ENCODE data around the gene TESK2.
"Not testable (repeated sequence)": the region's sequence is repeated elsewhere in the genome, so short reads cannot be mapped to it uniquely, and the experiment has no call there.

Gene TESK2

DNA sequence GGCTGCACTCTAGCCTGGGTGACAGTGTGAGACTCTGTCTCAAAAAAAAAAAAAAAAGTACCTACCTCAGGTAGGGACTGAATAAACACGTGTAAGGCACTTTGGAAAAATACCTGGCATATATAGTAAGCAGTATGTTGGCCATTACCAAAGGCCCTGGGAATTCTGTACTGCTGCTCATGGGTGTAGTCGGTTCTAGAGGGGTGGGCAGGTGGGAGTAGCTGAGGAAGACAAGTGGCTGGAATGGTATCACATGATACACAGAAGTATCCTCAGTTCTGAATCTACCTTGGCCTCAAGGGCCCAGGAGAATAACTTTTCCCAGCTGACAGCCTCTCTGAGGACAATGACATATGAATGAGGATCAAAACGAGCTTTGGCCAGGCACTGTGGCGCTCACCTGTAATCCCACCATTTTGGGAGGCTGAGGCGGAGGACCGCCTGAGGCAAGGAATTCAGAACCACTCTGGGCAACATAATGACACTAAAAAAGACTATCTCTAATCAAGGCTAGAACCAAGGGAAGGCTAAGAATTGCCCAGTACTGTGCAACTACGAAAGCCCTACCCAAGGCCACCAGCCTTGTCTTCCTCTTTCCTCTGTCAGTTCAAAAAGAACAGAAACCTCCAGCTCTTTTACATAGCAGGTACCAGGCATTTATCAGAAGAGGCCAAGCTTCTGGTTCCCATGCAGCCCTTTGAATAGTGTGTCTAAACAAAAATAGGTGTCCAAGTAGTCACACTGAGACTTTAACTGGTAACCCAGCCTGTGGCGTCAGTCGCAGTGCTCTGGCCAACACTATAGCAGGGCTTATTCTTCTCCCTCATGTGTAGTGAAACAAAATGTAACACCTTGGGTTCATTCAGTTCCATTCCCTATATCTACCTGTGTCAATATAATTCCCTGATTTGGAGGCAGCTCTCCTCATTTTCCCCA, 19.3 kb upstream of the TESK2 start:
- DNase-seq: no peak

DNA sequence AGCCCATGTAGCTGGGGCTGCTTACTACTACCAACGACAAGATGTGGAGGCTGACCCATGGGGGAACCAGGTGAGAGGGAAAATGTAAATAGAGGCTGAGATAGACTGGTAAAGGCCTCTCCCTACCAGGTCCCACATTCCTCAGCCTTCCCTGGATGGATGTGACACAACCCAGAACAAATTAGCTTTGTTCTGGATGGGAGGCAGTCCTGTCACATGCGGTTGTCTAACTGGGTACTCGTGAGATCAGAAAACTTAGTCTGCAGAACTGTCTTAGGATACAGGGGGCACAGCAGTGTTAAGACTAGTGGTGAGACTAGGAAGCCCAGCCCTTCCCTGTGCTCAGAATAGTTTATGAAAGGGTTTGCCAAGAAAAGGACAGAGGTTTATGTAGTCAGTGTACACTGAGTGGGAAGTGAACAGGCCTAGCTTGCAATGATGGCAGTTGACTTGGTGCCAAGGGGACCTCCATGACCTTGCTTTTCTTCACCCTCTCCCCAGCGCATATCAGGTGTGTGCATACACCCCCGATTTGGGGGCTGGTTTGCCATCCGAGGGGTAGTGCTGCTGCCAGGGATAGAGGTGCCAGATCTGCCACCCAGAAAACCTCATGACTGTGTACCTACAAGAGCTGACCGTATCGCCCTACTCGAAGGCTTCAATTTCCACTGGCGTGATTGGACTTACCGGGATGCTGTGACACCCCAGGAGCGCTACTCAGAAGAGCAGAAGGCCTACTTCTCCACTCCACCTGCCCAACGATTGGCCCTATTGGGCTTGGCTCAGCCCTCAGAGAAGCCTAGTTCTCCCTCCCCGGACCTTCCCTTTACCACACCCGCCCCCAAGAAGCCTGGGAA, 17.6 kb upstream of the TESK2 start:
- no peak for DNase-seq

DNA sequence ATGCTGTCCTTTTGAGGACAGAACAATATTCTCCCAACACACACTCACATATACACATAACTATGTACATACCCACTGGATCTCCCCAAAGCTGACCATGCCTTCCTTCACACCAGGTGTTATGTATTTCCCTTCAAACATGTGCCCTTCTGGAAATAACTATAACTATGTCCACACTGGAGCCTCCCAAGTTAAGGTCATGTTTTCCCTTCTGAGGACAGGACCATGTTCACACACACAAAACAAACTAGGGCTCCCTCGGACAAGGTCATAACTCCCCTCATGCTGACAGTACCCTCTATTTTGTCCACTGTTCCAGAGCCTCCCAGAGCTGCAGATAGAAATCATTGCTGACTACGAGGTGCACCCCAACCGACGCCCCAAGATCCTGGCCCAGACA, 16.9 kb upstream of the TESK2 start:
- DNase-seq: no peak

DNA sequence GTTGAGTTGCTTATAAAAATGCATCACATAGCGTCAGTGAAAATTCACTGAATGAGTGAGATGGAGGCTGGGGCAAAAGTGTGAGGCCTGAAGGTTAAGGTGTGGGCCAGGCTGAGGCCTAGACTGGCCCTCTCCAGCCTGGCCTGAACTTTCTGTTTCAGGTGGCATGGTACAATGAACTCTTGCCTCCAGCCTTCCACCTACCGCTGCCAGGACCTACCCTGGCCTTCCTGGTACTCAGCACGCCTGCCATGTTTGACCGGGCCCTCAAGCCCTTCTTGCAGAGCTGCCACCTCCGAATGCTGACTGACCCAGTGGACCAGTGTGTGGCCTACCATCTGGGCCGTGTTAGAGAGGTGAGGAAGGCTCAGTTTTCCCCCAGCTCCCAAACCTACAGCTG, 16.2 kb upstream of the TESK2 start:
- DNase-seq: no peak

DNA sequence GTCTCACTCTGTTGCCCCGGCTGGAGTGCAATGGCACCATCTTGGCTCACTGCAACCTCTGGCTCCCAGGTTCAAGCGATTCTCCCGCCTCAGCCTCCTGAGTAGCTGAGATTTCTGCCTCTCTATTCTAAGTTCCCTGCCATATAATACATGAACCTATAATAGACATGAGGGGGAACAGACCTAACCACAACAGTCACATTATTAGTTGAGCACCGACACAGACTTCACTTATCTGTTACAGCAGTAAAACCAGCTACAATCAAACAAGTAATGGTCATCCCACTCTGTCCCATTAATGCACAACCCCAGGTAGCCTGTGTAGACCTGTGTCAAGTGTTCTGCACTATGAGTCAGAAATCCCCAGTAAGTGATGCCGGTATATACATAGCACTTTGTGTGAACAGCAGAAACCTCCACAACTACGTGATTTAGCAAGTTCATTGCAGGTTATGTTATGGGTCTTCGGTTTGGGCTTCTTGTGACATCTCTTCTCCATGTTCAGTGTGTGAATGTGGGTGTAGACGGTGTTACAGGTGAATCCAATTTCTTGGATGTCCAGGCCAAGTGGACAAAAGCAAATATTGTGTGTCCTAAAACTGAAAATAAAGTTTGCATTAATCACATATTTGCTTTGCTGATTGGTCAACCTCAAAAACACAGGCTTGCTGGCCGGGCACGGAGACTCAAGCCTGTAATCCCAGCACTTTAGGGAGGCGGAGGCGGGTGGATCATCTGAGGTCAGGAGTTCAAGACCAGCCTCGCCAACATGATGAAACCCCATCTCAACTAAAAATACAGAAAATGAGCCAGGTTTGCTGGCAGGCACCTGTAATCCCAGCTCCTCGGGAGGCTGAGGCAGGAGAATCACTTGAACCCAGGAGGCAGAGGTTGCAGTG, 12.7 kb upstream of the TESK2 start:
- no peak for DNase-seq

DNA sequence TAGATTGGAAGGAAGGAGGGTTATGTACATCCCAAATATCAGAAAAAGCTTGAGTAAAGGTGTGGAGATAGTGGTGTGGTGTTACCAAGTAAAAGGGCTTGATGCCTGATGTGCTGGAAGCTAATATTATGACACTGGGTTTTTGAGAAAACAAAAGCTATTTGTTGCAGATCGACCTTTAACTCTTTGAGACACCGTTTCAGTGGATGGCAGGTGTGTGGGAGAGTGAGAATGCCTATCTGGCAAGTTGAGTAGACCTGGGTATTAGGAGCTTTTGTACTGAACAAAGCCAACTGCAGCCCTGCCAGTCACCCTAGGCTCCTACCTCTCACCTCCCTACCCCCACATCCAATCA, 10.5 kb upstream of the TESK2 start:
- DNase-seq: no peak

DNA sequence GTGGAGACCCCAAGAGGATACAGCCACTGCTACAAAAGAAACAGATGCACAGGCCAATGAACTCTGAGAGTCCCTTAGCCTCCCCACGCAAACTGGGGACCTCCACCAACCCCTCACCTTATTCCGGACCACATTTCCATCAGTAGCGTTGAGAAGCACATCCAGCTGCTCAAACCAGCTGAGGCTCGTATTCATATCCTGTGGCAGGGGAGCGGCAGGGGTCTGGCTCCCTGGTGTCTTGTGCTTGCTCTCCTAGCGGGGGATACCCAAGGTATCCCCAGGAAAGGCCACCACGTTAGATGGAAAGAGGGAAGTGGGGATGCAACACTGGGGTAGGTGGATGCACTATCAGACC, 8.4 kb upstream of the TESK2 start:
- no peak for DNase-seq

DNA sequence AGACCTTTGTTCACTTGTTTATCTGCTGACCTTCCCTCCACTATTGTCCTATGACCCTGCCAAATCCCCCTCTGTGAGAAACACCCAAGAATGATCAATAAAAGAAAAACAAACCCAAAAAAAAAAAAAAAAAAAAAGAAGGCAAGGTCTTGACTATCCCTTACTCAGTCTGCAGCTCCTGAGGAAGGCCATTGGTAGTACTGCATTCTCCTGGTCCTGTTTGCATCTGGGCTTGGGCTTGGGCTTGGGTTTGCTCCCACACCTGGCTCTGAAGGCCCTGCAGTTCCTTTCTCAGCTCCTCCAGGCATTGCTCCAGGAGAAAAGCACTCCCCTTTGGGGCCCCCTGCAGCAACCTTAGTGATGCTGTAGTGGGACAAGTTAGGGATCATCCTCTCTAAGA, 7.3 kb upstream of the TESK2 start:
- DNase-seq: no peak

DNA sequence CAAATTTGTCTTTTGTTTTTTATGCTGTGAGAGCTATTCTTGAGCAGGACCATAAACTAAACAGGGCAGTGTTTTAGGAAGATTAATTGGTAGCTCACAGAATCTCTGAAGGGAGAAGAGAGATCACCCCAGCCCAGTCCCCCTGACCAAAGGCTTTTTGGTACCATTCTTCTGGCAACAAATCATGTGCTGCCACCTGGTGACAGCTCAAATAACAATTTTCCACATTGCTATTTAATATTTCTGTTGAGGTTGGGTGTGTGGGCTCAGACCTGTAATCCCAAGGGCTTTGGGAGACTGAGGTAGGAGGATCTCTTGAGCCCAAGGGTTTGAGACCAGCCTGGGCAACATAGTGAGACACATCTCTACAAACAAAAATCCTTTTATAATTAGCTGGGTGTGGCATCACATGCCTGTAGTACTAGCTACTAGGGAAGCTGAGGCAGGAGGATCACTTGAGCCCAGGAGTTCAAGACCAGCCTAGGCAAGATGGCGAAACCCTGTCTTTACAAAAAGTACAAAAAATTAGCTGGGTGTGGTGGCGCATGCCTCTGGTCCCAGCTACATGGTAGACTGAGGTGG, 2.2 kb upstream of the TESK2 start:
- DNase-seq: peak; percentile 44

DNA sequence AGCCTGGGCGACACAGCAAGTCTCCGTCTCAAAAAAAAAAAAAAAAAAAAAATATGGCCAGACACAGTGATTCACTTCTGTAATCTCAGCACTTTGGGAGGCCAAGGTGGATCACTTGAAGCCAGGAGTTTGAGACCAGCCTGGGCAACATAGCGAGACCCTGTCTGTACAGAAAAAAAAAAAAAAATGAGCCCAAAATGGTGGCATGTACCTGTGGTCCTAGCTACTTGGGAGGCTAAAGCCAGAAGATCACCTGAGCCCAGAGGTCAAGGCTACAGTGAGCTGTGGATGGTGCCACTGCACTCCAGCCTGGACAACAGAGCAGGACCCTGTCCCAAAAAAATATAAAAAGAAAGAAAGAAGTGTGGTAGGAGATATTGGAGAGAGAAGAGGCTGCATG, 1.7 kb upstream of the TESK2 start:
- DNase-seq: no peak

DNA sequence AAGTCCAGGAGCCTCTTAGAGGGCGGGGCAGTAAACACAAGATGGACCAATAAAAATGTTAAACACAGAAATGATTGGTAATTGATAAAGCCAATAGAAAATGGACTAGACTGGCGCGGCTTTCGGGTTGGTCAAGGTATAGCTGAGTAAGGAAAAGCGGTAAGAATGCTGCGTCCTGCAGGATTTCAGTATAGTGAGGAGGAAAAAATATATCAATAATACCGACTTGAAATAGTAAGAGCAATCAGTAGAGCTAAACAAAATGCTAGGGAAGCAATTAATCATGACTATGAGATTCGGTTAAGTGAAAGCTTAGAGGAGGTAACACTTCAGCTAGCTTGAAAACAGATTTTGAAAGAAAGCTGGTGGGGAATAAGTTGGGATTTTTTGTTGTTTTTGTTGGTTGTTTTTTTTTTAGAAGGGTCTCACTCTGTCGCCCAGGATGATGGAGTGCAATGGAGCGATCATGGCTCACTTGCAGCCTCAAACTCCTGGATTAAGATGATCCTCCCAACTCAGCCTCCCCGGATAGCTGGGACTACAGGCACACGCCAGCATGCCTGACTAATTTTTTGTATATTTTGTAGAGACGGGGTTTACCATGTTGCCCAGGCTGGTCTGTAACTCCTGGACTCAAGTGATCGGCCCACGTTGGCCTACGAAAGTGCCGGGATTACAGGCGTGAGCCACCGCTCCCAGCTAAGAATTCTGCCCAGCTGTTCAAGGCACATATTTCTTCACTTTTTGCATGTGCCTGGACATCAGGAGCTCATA, 711 bp upstream of the TESK2 start:
- DNase-seq: no peak

DNA sequence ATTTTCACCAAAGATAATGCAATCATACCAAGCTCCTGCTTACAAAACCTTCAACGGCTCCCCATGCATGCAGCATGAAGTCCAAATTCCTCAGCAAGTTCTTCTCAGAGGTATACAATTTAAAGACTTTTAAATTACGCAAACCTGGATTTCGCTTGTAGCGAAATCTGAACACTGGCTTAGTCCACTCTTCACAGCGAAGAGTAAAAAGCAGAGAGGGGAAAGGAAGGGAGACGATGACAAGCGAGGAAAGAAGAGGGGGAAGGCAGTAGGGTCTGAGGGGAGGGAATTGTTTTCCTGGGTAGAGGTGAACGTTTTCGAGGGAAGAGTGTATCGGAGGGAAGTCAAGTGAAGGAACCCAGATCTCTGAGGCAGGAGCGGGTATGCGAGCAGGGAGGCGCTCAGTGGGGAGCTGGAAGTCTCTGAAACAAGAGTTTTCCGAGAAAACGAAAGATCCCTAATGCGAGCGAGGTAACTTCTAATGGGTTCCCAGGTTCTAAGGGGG, 790 bp downstream of the TESK2 start:
- no peak for DNase-seq

DNA sequence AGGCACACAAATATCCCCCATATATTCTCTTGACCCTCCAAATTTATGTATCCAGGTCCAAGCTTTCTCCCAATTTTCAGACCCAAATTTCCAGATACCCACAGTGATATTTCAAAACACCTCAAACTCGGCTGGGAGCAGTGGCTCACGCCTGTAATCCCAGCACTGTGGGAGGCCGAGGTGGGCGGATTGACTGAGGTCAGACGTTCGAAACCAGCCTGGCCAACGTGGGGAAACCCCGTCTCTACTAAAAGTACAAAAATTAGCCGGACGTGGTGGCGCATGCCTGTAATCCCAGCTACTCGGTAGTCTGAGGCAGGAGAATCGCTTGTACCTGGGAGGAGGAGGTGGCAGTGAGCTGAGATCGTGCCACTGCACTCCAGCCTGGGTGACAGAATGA, 1.6 kb downstream of the TESK2 start:
- DNase-seq: not testable (repeated sequence)

DNA sequence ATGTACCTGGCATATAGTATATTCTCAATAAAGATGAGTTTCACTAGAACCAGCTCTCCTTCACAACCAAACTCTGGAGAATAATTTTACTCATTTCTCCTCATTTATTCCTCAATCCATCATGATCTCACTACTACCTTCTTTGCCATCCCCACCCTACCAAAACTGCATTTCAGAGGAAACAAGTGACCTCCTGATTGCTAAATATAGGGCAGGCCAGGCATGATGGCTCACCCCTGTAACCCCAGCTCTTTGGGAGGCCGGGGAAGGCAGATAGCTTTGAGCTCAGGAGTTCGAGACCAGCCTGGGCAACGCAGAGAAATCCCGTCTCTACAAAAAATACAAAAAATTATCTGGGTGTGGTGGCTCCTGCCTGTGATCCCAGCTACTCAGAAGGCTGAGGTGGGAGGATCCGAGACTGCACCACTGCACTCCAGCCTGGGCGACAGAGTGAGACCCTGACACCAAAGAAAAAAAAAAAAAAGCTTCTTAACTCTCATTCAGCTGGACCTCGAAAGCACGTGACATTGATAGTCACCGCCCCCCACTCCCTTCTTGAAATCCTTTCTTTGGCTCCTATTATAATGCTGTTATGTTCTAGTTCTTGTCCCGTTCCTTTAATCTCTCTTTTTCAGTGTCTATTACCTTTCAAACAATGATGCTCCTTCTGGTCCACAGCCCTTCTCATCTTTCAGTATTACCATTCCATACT, 2.1 kb downstream of the TESK2 start:
- DNase-seq: no peak

DNA sequence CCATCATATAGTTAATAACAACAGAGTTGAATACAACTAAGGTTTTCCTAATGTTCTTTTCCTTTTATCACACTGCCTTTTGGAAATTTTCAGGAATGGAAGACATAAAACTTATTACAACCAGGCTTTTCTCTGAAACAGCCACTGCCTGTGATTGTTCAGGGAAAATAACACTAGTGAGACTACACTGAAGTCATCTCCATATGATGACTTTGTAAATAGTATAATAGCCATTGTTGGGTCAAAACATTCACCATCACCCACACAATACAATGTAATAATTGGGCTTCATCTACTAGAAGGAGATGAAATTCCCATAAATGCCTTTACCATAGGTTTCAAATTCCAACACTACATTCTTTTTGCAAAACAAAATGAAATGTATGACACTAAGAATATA, 5.0 kb downstream of the TESK2 start:
- no peak for DNase-seq

DNA sequence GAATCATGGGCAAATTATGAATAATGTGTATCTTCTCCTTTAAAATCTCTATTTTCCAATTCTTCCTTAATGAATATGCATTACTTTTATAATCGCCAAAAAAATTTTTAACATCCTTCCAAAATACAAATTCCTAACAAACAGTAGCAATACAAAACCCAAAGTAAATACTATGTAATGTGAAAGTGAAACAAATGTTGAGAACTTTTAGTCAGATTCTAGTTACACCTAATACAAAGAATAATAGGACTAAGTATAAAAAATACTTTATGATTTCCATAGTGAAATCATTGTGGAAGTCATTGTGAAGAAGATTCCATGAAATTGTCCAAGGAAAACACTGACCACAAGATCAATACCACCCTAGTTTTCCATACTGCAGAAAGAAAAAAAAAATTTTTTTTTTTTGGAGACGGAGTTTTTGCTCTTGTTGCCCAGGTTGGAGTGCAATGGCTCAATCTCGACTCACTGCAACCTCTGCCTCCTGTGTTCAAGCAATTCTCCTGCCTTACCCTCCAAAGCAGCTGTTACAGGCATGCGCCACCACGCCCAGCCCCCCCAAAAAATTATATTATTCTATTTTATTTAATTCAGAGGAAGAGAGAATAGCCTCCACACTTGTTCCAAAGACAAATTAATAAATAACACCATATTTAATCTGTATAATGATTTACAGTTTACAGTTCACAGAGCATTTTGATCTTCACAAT, 11.8 kb downstream of the TESK2 start:
- DNase-seq: no peak

DNA sequence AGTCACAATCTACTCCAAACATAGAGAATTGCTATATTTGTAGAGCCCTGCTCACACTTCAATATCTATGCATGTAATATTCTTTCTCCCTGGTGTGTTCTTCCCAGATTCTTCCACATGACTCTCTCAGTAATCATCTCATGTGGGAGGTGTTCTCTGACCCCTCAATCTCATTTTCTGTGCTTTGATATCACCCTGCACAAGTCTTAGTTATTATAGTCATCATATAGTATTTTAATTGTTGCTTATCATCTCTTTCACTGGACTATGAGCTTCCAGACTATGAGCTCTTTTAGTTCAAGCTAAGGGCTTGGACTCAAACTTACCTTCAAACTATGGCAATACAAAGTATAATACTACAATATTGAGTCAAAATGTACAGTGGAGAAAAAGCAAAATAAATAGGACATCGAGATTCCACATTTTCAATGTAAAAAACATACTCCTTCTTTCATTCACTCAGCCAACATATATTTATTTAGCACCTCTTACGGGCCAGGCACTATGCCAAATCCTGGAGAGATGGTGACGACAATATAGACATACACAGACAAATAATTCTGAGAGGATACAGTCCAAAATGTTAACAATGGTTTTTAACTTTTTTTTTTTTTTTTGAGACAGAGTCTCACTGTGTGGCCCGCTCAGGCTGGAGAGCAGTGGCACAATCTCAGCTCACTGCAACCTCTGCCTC, 12.7 kb downstream of the TESK2 start:
- DNase-seq: no peak

DNA sequence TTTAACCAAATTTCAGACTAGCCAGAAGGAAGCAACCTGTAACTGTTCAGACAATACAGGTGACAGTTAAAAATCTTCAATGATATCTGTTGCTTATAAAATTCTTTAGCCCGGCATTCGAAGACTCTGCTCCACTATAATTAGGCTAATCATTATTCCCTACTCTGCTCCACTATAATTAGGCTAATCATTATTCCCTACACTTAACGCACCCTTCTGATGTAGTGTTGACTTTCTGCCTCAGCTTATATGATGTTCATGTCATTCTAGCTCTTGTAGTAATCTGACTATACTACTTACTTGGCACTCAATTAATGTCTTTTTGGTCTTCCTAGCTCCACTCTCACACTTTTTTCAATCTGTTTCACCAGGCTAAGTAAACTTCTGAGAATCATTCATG, 13.3 kb downstream of the TESK2 start:
- no peak for DNase-seq

DNA sequence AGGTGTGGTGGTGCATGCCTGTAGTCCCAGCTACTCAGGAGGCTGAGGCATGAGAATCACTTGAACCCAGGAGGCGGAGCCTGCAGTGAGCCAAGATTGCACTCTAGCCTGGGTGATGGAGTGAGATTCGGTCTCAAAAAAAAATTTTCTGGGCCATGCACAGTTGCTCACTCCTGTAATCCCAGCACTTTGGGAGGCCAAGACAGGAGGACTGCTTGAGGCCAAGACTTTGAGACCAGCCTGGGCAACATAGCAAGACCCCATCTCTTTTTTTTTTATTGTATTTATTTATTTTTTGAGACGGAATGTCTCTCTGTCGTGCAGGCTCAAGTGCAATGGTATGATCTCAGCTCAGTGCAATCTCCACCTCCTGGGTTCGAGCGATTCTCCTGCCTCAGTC, 16.8 kb downstream of the TESK2 start:
- not testable (repeated sequence) for DNase-seq

DNA sequence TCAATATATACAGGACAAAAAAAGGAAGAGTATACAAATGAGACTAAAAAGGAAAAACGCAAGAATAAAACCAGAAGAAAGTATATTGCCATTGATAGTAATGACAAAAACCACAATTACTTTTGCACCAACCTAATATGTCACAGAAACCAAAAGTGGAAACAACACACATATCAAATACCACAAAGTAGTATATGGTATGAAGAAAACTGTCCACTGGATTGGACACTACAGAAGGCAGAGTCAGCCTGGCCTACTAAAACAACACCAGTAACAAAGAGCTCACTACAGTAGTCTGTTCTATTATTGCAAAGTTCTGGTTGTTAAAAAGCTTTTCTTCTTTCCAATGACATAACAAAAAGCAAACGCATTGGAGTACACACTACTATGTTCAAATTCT, 17.7 kb downstream of the TESK2 start:
- no peak for DNase-seq

All from activated naive CD4-positive, alpha-beta T cell treated with anti-CD3 and anti-CD28 coated beads, Interleukin-2, amount 50 U/mL, for 16 hours (primary cell).